Nephron (organoid): ENCODE measurements around the gene SYPL1.

ENCODE experiments used
- H3K27ac Mint-ChIP-seq, 3 experiments: 2 replicates each; pipeline ENCODE4 v1.8.0; 2020; ENCODE audit warnings: mixed read lengths in 3 of 3, mild to moderate bottlenecking in 2 of 3, moderate library complexity in 1 of 3
- H3K27me3 Mint-ChIP-seq: 2 replicates; pipeline ENCODE4 v1.8.0; 2021; ENCODE audit warnings: low read depth, mild to moderate bottlenecking, moderate library complexity, mixed read lengths
- H3K36me3 Mint-ChIP-seq: 2 replicates; pipeline ENCODE4 v1.8.0; 2020; ENCODE audit warnings: low read depth, mixed read lengths
- H3K4me1 Mint-ChIP-seq: 2 replicates; pipeline ENCODE4 v1.8.0; 2020; ENCODE audit warnings: mixed read lengths
- H3K4me3 Mint-ChIP-seq, 3 experiments: 2 replicates each; pipeline ENCODE4 v1.8.0; 2020; ENCODE audit warnings: mild to moderate bottlenecking in 3 of 3, mixed read lengths in 3 of 3, moderate library complexity in 2 of 3
- H3K9me3 Mint-ChIP-seq: 2 replicates; pipeline ENCODE4 v1.8.0; 2020; ENCODE audit warnings: mixed read lengths
- TF ChIP-seq, protein P1 (sequence below), 3 experiments: fragments of 200-600 bp; sonication (generic); IDR thresholded peaks; one replicate each; pipeline ENCODE4 v1.5.0; 2021; ENCODE audit warnings: antibody characterized with exemption in 3 of 3; ENCODE audit not compliant: unreplicated experiment in 3 of 3

The SYPL1 gene

DNA sequence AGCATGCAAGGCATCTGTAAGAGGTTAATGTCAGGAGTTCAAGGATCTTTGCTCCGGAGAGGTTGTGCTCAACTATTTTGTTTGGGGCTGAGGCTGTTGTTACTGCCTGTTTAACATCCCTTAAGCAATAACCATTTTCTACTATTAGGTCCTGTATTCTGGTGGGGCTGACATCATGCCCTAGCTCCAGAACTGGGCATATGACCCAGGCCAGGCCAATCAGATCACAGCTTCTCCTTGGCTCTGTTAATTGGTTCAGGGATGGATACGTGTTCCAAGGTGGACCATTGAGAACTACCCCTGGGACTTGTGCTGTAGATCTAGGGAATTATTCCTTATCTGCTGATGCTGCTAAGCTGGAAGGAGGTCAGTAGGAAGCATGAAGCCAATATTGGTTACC, 67.0 kb downstream of the SYPL1 start:
- Mint-ChIP-seq H3K27me3 (peaks cover 28% of the 10 kb centered on the region), H3K9me3 (no peaks in the 10 kb centered on the region), H3K36me3 (no peaks in the 10 kb centered on the region), H3K4me1 (peaks cover 21% of the 10 kb centered on the region), H3K27ac (no peak overlapping the region), H3K4me3 (no peak overlapping the region)
- TF ChIP-seq, protein P1, sequence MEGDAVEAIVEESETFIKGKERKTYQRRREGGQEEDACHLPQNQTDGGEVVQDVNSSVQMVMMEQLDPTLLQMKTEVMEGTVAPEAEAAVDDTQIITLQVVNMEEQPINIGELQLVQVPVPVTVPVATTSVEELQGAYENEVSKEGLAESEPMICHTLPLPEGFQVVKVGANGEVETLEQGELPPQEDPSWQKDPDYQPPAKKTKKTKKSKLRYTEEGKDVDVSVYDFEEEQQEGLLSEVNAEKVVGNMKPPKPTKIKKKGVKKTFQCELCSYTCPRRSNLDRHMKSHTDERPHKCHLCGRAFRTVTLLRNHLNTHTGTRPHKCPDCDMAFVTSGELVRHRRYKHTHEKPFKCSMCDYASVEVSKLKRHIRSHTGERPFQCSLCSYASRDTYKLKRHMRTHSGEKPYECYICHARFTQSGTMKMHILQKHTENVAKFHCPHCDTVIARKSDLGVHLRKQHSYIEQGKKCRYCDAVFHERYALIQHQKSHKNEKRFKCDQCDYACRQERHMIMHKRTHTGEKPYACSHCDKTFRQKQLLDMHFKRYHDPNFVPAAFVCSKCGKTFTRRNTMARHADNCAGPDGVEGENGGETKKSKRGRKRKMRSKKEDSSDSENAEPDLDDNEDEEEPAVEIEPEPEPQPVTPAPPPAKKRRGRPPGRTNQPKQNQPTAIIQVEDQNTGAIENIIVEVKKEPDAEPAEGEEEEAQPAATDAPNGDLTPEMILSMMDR (IDR thresholded peaks at IDR 0.05; ENCODE audit: unreplicated experiment in 3 of 3), result no peak

DNA sequence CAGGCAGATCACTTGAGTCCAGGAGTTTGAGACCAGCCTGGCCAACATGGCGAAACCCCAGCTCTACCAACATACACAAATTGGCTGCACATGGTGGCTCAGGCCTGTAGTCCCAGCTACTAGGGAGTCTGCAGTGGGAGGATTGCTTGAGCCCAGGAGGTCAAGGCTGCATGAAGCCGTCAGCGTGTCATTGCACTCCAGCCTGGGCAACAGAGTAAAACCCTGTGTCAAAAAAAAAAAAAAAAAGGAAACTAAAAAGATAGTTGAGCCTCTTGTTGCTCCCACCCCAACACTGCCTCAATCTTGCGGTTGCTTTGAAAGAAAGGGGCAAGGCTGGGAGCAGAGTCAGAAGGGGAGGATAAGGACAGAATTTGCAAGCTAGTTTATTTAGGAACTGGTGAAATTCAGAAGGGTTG, 69.9 kb downstream of the SYPL1 start:
- Mint-ChIP-seq H3K27me3 (peaks cover 34% of the 10 kb centered on the region), H3K4me3 (peak overlapping the region in 1 of 3 experiments; percentile 40), H3K36me3 (no peaks in the 10 kb centered on the region), H3K4me1 (peaks cover 20% of the 10 kb centered on the region), H3K27ac (peak overlapping the region in 2 of 3 experiments; percentile 21 to 71), H3K9me3 (no peaks in the 10 kb centered on the region)
- TF ChIP-seq, protein P1 (IDR thresholded peaks at IDR 0.05; ENCODE audit: unreplicated experiment in 3 of 3), result no peak

DNA sequence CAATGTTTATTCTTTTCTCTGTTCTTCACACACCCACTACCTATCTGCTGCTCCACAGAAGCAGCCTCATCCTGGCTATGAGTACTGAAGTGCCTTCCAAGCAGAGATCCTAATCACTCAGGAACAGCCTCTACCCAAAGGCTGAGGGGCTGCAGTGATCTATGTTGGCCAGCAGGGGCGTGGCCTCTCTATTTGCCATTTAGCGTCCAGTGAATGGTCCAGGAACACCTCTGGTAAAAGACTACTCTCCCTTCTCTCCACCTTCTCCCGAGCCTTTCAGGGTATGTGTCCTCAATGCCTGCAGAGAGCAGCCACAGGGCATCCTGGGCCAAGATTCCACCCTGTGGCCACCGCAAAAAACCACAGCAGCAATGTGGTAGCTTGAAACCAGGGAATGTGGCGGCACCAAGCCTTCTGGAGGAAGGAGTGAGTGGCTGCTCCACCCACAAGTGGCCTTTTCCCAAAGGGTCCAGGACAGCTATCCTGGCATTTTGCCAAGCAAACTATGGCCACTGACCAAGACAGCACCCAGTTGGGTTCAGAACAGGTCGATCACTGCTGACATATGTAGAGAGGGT, 70.9 kb downstream of the SYPL1 start:
- Mint-ChIP-seq H3K9me3 (no peaks in the 10 kb centered on the region), H3K27me3 (peaks cover 33% of the 10 kb centered on the region), H3K4me3 (no peak overlapping the region), H3K36me3 (no peaks in the 10 kb centered on the region), H3K27ac (no peak overlapping the region), H3K4me1 (peaks cover 19% of the 10 kb centered on the region)
- TF ChIP-seq, protein P1 (IDR thresholded peaks at IDR 0.05; ENCODE audit: unreplicated experiment in 3 of 3), result peak; percentile 66 to 78 (median 70)
